Measurements from ENCODE around the gene SLC35F1.
"Not testable (repeated sequence)": the region's sequence is repeated elsewhere in the genome, so short reads cannot be mapped to it uniquely, and the experiment has no call there.

Gene SLC35F1

DNA sequence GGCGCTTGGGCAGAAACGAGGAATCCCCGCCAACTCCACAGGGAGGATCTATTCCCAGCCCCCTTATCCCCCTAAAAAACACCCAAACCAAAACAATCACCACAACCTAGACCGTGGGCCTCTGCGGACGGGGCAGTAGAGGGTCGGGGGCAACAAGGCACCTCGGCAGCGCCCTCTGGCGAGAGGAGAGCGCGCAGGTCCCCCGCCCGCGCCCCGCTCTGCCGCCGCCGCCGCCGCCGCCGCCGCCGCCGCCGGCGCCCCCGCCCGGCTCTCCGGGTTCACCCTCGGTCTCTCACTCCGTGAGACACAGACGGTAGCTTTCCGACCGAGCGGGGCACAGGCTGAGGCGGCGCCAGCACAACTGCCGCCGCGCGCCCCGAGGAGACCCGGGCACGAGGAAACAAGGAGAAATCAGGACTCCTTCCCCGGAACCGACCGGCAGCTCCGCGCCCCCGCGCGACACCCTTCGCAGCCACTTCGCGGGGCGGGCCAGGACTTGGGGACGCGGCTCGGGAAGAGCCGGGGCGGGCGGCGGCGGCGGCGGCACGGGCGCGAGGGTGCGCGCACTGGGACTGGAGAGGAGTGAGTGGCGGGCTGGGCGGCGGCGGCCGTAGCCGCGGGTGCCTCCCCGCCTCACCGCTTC is at the start of gene SLC35F1:
SLC35F1 (plus strand) TSS at position 307 of the 643 bp plus-strand sequence.
- peak; percentile 63 to 69 for DNase-seq

DNA sequence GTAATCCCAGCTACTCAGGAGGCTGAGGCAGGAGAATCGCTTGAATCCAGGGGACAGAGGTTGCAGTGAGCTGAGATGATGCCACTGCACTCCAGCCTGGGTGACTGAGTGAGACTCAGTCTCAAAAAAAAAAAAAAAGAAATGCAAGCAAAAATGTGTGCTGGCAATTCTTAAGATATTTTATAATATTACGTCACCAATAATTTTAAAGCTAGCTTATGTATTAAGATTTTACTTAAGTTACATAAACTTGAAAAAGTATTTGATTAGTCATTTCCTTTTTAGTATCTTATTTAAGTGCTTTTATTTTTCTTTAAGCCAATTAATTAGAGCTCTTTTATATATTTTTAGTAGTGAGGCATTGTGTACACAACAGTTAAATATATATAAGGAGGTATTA is 48.5 kb upstream of the SLC35F1 start:
- not testable (repeated sequence) for DNase-seq

DNA sequence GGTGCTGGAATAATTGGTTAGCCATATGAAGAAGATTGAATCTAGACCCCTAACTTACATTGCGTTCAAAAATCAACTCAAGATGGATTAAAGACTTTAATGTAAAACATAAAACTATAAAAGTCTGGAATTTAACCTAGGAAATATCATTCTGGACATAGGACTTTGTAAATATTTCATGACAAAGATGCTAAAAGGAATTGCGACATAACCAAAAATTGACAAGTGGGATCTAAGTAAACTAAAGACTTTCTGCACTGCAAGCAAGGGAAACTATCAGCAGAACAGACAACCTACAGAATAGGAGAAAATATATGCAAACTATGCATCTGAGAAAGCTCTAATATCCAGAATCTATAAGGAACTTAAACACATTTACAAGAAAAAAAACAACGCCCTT is 45.5 kb upstream of the SLC35F1 start:
- DNase-seq: no peak

DNA sequence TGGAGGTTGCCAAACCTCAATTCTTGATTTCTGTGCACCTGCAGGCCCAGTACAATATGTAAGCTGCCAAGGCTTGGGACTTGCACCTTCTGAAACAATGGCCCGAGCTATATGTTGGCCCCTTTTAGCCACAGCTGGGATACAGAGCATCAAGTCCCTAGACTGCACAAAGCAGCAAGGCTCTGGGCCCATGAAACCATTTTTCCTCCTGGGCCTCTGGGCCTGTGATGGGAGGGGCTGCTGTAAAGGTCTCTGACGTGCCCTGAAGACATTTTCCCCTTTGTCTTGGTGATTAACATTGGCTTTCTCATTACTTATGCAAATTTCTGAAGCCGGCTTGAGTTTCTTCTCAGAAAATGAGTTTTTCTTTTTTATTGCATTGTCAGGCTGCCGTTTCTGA is 40.5 kb upstream of the SLC35F1 start:
- DNase-seq: no peak

DNA sequence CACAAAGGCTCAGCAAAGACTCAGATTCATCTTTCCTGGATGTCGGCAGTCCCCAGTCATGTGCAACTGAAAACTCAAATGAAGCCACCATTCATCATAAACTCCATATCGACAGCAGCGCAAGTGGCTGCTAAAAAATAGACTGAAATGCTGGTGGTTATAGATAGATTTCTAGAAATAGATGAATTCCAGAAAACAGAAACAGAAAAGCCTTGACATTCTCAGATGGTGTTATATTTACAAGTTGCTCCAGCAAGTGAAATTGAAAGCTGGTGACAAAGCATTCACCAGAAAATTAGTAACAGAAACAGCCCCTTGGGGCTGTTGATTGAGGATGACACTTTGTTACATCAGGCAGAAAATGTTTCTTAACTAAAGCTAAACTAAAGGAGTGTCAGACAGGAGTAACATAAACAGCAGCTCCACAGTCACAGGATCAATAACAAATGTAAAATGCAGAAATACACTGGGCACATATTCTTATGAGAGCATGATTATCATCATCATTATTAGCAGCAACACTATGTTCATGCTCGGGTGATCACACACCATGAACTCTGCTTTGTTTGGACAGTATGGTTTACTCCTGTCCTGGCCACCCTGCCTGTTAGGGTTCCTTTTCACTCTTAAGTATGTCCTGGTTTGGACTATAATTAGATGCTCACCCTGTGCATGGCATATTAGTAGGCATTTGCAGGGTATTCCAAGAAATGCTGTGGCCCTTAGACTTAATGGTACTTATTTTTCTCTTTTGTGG is 36.4 kb upstream of the SLC35F1 start:
- DNase-seq: no peak

DNA sequence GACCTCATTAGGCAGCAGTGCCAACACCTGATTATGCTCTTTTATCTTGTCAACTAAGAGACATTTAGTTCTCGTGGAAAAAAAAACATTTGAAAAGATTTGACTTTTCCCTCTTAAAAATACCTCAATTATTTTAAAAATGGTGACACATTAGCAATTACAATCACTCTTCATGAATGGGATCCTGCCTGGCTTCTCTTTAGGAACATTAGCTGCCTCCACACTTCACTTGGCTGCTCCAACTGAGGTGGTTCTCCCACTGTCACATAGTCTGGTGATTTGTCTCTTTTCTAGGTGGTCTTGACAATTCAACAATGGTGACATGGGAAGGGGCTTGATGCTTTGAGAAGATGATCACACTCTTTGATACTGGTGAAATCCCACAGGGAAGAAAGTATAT is 26.2 kb upstream of the SLC35F1 start:
- no peak for DNase-seq

DNA sequence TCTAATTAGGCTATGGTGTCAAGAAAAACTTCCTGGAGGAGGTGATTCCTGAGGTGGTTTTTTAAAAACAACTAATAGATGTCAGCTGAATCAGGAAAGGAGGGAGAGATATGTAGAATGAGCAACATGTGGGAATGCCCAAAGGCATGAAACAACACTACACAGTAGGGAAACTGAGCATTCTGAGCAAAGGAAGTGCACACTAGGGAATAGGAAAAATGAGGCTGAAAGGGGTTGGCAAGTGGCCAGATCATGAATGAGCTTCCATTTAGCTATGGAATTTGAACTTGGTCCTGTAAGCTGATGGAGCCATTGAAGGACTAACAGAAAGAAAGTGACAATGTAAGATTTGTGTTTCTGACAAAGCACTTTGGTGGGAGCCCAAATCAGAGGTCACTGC is 16.9 kb upstream of the SLC35F1 start:
- no peak for DNase-seq

DNA sequence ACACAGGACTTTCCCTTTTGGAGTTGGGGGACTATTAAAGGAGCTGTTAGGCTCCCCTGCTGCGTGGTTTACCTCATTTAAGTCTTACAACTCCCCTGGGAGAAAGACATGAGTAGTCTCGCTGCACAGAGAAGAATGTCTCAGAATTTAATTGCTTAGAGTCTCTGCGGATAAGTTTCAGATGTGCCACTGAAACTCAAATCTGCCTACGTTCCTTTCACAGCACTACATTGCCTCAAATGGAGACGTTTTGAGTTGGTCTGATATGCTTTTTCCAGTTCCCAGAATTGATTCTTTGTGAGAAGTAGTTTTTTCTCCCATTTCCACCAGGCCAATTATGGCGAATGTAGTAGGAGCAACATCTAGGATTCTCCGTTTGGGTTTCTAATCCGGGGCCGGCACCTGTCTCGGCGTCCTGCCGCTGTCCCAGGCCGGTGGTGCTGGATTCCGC is 532 bp upstream of the SLC35F1 start:
- peak; percentile 50 to 68 for DNase-seq

DNA sequence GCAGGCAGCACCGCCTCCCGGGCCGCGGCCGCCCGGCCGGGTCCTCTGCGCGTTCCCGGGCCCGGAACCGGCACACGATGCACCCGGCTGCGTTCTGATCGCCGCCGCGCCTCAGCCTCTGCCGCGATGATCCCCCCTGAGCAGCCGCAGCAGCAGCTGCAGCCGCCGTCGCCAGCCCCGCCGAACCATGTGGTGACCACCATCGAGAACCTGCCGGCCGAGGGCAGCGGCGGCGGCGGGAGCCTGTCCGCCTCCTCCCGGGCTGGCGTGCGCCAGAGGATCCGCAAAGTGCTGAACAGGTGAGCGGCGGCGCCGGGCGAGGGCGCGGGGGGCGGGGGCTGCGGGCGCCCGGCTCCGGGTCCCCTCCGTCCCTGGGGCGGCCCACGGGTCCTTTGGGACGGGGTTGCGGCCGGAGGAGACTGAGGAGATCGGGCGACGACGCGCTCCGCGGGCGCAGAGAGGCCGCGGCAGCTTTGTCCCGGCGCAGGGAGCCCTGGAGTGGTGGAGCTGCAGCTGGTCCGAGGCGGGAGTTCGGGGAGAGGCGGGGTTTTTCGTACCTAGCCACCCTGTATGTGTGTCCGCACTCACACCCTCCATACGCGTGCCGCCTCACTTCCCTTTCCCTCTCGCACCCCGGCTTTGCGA is 659 bp downstream of the SLC35F1 start:
- DNase-seq: peak; percentile 13 to 52

DNA sequence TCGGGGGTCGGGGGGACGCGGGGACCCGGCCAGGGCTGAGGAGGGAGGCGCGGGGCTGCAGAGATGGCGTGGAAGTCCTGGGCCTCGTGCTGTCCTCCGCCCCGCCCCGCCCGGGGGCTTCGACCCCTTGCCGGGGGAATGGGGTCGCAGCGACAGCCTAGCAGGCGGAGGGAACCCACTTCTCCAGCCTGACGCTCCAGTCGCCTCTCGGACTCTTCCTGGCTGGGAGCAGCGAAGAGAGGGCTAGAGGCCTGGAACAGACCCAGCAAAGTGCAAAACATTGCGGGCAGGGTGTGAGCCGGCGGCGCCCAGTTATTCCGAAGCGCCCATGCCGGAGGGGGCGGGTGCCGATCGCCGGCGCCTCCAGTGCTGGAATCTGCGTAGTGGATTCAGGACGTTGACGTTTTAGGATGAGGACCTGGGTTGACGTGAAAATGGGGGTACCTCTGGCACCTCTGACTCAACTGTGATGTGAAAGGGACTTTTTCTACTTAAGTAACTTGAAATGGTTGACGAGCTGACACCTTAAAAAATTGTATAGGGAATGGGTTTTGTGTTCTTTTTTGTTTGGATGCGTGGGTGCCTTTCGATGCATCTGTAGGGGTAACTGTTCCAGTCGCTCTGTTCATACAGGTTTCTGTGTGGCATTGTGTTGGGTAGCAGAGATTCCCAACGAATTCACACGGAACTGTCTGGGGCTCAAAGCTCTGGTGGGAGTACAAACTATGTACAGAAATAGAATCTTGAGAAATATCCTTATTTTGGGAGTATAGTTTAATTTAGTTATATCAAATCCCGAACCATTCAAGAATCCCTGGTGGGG is 1.4 kb downstream of the SLC35F1 start:
- peak; percentile 20 to 51 for DNase-seq

DNA sequence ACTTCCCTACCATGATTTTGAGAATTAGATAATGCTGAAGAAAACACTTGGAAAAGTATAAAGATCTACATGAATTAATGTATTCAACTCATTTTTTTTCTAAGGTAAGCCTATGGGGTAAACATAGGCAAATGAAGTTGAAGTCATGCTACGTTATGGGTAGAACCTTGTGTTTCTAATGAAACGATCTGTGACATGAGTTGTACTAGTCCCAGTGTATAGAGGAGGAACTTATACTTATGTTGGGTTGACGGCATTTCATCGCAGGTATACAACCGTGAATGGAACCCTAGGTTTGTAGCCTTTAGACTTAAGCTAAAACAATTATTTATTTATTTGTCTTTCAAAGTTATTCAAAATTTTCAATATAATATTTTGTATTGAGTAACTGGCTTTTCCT is 2.6 kb downstream of the SLC35F1 start:
- no peak for DNase-seq

DNA sequence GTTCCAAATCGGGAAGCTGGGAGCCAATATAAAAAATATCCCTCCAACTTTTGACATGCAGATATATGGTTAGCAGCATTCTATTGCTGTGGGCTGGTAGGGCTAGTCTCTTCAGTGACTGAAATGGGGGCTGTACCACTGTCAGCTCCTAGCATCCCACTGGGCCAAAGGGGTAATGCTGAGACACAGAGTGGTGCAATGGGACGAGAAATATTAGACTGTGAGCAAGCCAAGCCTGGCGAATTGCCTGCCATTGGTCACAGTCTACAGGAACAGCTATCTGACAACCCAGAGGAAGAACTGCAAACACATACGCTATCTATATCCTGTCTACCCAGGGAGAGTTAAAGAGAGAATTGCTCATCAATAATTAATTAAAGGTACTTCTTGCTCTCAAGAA is 3.5 kb downstream of the SLC35F1 start:
- DNase-seq: no peak

DNA sequence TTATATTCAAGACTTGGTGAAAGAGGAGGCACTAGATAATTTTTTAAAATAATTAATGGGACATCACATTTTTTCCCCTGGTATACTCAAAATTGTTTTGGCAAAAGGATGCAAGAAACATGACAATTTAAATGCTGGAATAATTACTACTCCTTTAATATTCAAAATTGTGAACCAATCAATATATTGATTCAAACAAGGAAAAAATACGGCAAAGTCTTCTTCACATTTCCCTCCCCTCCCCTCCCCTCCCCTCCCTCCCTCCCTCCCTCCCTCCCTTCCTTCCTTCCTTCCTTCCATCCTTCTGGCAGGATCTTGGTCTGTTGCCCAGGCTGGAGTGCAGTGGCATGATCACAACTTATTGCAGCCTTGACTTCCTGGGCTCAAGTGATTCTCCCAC is 4.1 kb downstream of the SLC35F1 start:
- no peak for DNase-seq

DNA sequence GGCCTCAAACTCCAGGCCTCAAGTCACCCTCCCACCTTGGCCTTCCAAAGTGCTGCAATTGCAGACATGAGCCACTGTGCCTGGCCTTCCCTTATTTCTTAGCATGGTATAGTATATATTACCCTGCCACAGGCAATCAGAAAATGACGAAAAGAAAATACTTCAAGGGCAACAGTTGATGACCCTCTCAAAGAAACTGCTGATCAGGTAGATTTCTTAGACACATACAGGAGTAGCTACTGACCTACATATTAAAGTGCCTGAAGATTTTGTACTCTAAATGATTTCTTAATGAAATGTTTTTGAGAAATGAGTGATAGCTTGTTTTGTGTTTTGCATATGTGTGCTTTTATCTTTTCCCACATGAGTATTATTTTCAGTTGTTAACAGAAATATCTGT is 4.6 kb downstream of the SLC35F1 start:
- DNase-seq: no peak

DNA sequence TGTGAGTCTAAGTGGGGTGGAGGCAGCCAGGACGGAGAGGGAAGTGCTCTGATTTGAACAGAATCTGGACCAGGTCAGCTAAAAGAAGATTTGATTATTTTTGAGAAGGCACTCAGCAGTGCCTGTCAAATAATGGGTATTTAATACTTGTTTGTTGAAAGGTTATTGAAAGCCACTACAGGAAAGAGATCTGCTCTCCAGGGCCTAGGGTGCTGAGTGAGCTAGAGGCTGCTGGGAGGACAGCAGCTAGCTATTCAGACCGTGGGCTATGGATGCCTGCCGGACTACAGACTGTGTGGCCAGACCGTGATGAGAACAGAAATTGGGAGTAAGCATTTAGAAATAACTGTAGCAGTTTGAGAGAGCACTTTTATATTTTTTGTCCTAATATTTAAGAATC is 8.8 kb downstream of the SLC35F1 start:
- no peak for DNase-seq

DNA sequence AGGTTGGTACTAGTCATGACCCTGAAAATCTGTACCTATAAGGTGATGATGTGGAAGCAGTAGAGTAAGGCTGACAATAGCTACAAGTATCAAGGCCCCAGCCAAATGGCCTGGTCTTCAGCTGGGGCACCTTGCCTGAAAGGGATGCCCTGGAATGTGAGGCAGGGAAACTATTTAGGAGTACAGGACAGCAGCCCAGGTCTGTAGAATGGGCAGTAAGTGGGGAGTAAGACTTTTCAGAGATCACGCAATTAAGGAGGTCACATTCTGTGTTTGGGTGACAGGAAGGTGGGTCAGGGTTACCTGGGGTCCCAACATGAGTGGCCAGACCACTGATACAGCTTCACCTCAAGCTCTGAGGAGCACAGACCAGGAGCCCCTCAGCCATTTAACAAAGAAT is 9.4 kb downstream of the SLC35F1 start:
- DNase-seq: no peak

DNA sequence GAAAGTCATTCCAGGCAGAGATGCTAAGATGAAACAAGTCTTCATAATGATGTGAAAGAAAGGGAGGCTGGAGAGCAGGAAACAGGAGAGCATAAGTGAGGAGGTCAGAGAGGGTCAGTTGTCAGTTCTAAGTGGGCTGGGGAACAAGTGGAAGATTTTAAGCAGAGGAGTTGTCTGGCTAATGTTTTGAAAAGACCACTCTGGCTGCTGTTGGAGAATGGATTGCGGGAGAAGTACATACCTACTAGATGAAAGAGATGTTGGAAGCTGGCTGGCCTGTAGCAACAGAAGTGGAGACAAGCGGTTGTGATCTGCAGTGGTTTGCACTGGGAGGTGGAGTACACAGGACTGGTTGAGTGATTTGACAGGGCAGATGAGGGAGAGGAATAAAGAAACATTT is 10.1 kb downstream of the SLC35F1 start:
- no peak for DNase-seq

DNA sequence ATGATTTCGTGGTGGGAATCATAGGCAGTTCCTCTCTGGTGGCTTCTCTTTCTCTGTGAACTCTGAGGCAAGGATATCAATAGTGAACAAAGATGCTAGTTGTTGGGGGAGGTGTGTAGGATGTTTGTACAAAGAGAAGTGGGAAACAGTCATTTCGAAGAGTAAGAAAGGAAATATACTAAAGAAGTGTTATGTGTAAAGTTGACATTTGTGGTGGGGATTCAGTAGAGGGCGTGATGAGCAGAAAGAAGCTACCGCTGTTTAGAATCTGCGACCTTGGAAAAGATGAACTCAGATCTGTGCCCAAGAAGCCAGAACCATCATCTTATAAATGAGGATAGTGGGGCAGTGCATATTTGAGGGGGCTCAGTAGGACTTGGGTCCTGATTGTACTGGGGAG is 11.4 kb downstream of the SLC35F1 start:
- DNase-seq: no peak

DNA sequence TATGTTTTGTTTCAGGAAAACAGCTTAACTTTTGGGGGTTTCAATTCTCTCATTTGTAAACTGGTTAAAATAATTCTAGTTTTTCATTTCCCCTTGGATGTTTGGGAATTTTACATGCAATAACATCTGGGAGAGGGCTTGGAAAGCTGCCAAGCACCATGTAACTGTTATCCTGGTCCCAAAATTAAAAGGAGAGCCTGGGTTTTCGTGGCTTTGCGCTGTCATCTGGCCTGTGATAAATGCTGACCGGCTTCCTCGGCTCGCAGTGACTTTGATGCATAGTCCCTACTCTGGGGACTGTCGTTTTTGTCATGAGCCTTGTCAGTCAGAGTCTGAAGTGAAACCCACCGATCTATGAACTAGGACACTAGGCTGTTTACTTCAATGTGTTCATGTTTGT is 12.2 kb downstream of the SLC35F1 start:
- DNase-seq: peak in 1 of 2 experiments; percentile 39

DNA sequence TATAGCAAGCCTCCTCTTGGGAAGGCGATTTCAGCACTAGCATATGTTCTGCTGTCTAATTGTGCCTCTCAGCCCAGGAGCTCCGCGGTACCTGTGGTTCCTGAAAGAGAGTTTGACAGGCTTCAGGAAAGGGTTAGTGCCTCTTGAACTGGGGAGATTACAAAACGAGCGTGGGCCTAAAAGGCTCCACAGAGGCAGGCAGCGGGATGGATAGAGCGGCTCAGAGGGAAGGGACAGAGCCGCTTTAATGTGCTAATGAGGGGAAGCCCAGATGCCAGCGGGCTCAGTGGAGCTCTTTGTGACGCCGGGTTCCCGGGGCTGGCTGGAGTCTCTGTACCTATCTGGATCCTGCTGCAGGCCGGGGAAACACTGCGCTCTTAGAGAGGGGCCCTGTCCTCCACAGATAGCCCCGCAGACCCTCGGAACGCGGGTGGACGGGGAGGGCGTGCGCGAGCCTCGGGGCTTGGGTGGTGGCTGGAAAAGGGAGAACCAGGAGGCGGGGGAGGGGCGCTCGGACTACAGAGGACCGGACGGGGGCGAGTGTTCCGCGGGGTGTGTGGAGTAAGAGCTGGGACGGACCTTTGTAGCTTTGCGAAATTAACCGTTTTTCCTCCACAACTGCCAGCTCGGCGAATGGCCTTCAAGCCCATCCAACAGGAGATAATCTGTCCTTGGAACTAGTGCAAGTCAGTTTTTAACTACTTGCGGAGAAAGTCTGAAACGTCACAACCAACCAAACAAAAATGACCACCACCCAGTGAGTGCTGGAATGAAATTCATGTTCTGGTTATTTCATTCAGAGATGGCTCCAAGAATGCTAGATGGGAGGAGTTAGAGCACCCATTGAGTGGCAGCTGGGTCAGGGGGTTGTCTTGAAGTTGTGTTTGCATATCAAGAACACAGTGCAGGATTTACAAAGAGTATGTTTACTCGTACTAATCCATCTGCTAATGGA is 13.0 kb downstream of the SLC35F1 start:
- peak; percentile 61 to 68 for DNase-seq

DNA sequence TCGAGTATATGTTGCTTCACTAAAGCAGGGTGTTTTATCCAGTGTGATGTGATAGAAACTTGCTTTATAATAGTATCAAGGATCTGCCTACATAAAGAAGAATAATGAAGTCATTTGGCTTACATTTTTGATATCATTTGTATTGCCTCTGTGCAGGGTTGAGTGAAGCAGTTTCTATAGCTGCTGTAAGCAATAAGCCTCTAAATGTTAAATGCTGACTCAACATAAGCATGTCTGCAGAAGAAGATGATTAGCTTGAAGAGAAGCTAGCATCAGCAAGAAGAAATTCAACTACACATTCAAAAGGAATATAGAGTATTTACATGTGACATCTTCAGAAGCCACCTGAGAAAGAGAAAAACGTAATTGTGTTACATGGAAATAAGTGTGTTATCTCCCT is 17.6 kb downstream of the SLC35F1 start:
- no peak for DNase-seq

DNA sequence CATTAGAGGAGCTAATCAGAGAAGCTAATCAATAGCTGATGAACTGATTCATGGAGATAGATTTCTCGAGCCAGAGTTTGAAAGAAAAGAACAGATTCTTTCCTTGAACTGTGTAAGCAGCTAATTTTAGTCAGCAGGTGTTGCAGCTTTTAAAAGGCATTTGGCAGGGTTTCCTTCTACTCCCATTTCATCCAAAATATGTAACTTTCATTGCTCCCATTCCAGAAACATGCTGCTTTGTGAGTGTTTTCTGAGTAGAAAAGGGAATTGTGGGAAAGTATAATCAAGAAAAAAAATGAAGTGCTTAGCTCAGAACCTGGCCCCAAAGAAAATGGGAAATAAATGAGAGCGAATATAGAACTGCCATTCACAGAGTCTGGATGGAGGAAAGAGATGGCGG is 20.8 kb downstream of the SLC35F1 start:
- DNase-seq: no peak

All from NCI-H524 (cell line).